BJ (cell line): Measurements from ENCODE around the gene PTPN20. TPM values are rescaled to one million over a fixed set of nuclear protein-coding genes. Genes with fewer than 3 reads are reported as not detected.
"Not testable (repeated sequence)": the region's sequence is repeated elsewhere in the genome, so short reads cannot be mapped to it uniquely, and the experiment has no call there.

Source experiments
- CTCF ChIA-PET: fragments of 350-600 bp; formaldehyde crosslinking; extraction: SDS; loops from one replicate; lab custom pipeline; 2021; ENCODE audit warnings: antibody characterized with exemption, inconsistent platforms; lab: Yijun Ruan, JAX
- POLR2A ChIA-PET: fragments of 300-600 bp; sonication (Branson Sonifier 250); formaldehyde crosslinking; extraction: SDS; loops from one replicate; lab custom pipeline; 2021; ENCODE audit warnings: antibody characterized with exemption; lab: Charles Lee
- DNase-seq: peaks from one replicate; pipeline ENCODE4 v3.0.0-alpha.2; 2011; ENCODE audit warnings: low read depth
- H3K27me3 ChIP-seq: 2 replicates; pipeline ENCODE4 v1.6.0; 2011; ENCODE audit warnings: low read length; ENCODE audit not compliant: control insufficient read depth, insufficient read depth
- H3K36me3 ChIP-seq: 2 replicates; pipeline ENCODE4 v1.5.1; 2011; ENCODE audit warnings: low read length; ENCODE audit not compliant: control insufficient read depth, insufficient read depth
- H3K4me3 ChIP-seq: 2 replicates; pipeline ENCODE4 v1.5.1; 2011; ENCODE audit warnings: low read depth, mild to moderate bottlenecking, control low read depth, low read length
- polyA plus RNA-seq: library from polyadenylated mRNA; depleted of rRNA; stranded (reverse); fragments of >200 nt; gene quantifications from 2 replicates; pipeline ENCODE4 v1.2.3, GENCODE V29; 2011
- TF ChIP-seq, protein P1 (sequence below): IDR thresholded peaks from 2 replicates; pipeline ENCODE4 v1.5.1; 2011; ENCODE audit warnings: low read depth, mild to moderate bottlenecking, control low read depth, inconsistent platforms, low read length, moderate library complexity; ENCODE audit not compliant: insufficient read depth

PTPN20 gene
- polyA plus RNA-seq, 1 experiment, result 0.04 TPM

DNA sequence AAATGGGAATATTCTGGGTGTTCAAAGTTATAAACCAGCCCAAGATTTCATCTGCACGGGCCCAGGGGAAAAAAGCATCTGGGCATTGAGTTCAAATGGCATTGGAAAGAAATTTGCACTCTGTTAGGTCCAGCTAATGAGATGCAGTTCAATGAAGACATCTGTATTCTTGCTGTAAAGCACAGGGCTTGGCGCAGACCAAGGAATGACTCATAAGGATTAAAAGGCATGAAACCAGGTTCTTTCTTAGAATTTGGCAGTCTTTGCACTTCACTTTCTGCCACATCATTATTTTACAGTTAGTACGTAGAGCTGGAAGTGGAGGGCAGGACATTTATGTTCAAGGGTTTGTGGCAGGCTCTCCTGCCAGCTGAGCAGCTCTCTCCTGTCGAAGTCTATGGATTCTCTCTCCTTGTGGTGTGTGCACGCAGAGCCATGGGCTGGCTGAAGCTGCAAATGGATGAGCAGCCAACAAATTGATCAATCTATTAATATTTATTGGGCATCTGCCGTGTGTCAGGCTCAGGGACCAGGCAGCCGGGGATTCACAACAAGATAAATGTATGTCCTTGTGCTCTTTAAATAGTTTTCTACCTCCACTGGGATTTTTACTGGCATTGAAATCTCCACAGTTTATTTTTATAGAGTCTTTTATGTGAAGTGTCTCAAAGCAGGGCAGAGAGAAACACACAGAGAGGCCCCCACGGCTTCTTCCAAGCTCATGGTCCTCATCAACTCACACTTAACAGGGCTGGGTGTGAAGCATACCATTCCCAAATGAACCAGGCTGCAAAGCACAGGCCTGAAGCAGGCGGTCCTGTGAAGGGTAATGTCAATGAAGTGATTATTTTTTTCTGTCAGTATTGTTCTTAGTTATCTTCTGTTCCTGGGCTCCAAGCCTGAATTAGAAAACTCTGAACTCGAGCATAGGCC, 3.8 kb upstream of the PTPN20 start:
- CTCF ChIA-PET, H3K36me3 ChIP-seq, DNase-seq, H3K27me3 ChIP-seq, H3K4me3 ChIP-seq, POLR2A ChIA-PET: not testable (repeated sequence)

- CTCF ChIA-PET, POLR2A ChIA-PET, H3K4me3 ChIP-seq, H3K27me3 ChIP-seq, DNase-seq, H3K36me3 ChIP-seq: not testable (repeated sequence)
These were observed 11.3 kb downstream of the PTPN20 start for GRCh38 chr10:46922498-46922897.

DNA sequence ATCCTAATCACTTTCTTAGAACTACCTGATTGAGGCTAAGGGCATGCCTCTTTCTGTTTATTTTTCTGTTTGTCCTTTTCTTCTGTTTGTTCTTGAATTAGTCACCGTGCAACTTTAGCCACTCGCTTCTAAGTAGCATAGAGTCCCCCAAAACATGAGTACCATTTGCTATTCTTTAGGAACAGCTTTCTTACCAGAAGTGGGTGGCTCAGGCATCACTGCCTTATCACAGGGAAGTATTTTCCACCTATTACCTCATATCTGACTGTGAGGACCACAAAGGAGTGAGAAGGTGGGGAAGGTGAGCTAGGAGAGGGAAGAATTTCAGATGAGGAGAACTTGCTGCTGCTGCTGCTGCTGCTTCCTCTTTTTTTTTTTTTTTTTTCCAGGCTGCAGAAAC, 13.9 kb downstream of the PTPN20 start:
- POLR2A ChIA-PET, H3K27me3 ChIP-seq, H3K4me3 ChIP-seq, DNase-seq, H3K36me3 ChIP-seq, CTCF ChIA-PET: not testable (repeated sequence)

DNA sequence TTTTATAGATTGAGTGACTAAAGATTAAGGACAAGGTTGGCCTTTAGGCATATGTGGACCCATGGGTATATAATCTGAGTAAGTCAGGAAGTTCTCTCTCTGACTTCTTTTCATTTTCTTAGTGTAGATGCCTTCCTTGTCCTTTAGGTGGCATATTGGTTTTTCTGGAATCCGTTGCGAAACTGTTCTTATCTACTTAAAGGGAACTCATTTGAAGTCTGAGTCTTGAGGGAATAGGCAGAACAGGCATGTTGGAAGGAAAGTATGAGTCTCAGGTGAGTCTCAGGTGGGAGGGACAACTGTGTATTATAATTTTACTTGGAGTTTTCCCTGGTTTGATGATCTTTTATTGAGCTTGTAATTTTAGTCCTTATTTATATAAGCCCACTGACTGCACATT, 14.6 kb downstream of the PTPN20 start:
- H3K36me3 ChIP-seq, DNase-seq, CTCF ChIA-PET, POLR2A ChIA-PET, H3K27me3 ChIP-seq, H3K4me3 ChIP-seq: not testable (repeated sequence)
- TF ChIP-seq, protein P1, sequence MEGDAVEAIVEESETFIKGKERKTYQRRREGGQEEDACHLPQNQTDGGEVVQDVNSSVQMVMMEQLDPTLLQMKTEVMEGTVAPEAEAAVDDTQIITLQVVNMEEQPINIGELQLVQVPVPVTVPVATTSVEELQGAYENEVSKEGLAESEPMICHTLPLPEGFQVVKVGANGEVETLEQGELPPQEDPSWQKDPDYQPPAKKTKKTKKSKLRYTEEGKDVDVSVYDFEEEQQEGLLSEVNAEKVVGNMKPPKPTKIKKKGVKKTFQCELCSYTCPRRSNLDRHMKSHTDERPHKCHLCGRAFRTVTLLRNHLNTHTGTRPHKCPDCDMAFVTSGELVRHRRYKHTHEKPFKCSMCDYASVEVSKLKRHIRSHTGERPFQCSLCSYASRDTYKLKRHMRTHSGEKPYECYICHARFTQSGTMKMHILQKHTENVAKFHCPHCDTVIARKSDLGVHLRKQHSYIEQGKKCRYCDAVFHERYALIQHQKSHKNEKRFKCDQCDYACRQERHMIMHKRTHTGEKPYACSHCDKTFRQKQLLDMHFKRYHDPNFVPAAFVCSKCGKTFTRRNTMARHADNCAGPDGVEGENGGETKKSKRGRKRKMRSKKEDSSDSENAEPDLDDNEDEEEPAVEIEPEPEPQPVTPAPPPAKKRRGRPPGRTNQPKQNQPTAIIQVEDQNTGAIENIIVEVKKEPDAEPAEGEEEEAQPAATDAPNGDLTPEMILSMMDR, result 0 out of 2 replicates have a peak, but pooled peaks have one; percentile 5

- H3K27me3 ChIP-seq, H3K36me3 ChIP-seq, H3K4me3 ChIP-seq, DNase-seq, CTCF ChIA-PET, POLR2A ChIA-PET: not testable (repeated sequence)
These were observed 17.6 kb downstream of the PTPN20 start for GRCh38 chr10:46928810-46929209.

DNA sequence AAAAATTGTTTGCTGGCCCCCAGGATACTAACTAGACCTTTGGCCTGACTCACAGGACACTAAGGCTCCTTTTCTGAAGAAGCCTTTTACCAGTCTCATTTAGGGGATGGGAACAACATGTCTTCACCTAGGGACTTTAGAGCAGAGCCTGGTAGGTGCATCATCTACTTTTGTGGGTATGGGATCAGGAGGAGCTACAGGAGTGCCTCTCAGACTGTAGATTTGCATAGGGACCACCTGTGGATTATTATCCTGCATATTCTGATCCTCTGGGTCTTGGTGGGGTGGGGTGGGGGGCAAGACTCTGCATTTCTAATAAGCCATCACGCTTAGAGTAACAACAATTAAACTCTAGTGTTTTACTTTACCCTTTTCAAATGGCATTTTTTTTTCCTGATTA, 21.2 kb downstream of the PTPN20 start:
- H3K27me3 ChIP-seq, H3K36me3 ChIP-seq, CTCF ChIA-PET, H3K4me3 ChIP-seq, POLR2A ChIA-PET, DNase-seq: not testable (repeated sequence)

GRCh38 chr10:46941091-46941490, 29.9 kb downstream of the PTPN20 start:
- DNase-seq, POLR2A ChIA-PET, H3K27me3 ChIP-seq, H3K4me3 ChIP-seq, H3K36me3 ChIP-seq, CTCF ChIA-PET: not testable (repeated sequence)

- H3K27me3 ChIP-seq, H3K36me3 ChIP-seq, DNase-seq, H3K4me3 ChIP-seq, POLR2A ChIA-PET, CTCF ChIA-PET: not testable (repeated sequence)
These were observed 37.7 kb downstream of the PTPN20 start for GRCh38 chr10:46948687-46949518.

DNA sequence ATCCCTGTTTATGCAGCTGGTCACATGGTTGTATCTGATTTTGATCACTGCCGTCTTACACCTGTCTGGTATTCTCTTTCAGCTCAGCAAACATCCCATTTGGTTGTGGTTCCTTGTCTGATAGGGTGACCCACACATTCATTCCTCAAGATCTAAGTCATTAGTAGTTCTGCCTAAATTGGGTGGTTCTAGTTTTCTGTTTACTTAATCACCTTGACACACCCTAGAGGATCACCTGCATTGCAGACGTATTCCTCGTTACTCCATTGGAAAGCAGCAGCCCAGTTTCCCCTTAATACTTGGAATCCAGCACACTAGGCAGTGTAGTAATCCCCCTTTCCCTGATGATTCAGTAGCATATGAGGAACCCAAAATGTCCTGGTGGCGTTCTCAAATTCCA, 41.3 kb downstream of the PTPN20 start:
- CTCF ChIA-PET, POLR2A ChIA-PET, H3K4me3 ChIP-seq, DNase-seq, H3K36me3 ChIP-seq, H3K27me3 ChIP-seq: not testable (repeated sequence)

- H3K36me3 ChIP-seq, POLR2A ChIA-PET, DNase-seq, CTCF ChIA-PET, H3K4me3 ChIP-seq, H3K27me3 ChIP-seq: not testable (repeated sequence)
These were observed 49.5 kb downstream of the PTPN20 start for GRCh38 chr10:46960742-46961141.

- POLR2A ChIA-PET, CTCF ChIA-PET: not testable (repeated sequence)
These were observed 52.1 kb downstream of the PTPN20 start for GRCh38 chr10:46963356-46963755.

More at GRCh38 chr10:46963356-46963755, 52.1 kb downstream of the PTPN20 start:
- H3K4me3 ChIP-seq, H3K27me3 ChIP-seq, H3K36me3 ChIP-seq, DNase-seq: not testable (repeated sequence)
